Embryonic facial prominence (tissue), 1 donor: ENCODE data around the gene TGM2.

Source experiments
- DNase-seq: peaks from one replicate; pipeline ENCODE4 v3.0.0-alpha.2; 2016; ENCODE audit errors: extremely low spot score

The TGM2 gene

GRCh38 chr20:38162149-38162548, 2.9 kb downstream of the TGM2 start:
- no peak for DNase-seq

GRCh38 chr20:38161412-38161774, 3.7 kb downstream of the TGM2 start:
- DNase-seq, result no peak

GRCh38 chr20:38159957-38160756, 4.9 kb downstream of the TGM2 start:
- no peak for DNase-seq

GRCh38 chr20:38159566-38159956, 5.5 kb downstream of the TGM2 start:
- DNase-seq, result no peak

GRCh38 chr20:38158701-38159351, 6.2 kb downstream of the TGM2 start:
- no peak for DNase-seq

GRCh38 chr20:38157635-38158495, 7.2 kb downstream of the TGM2 start:
- DNase-seq, result no peak

- no peak for DNase-seq
Observed at GRCh38 chr20:38156888-38157634, 8.0 kb downstream of the TGM2 start.

- no peak for DNase-seq
Observed at GRCh38 chr20:38156280-38156679, 8.8 kb downstream of the TGM2 start.

GRCh38 chr20:38155811-38156210, 9.3 kb downstream of the TGM2 start:
- no peak for DNase-seq

GRCh38 chr20:38153401-38153800, 11.7 kb downstream of the TGM2 start:
- DNase-seq, result no peak

- DNase-seq, result no peak
Observed at GRCh38 chr20:38152621-38153221, 12.3 kb downstream of the TGM2 start.

GRCh38 chr20:38152175-38152620, 12.9 kb downstream of the TGM2 start:
- no peak for DNase-seq

- DNase-seq, result no peak
Observed at GRCh38 chr20:38151455-38151854, 13.6 kb downstream of the TGM2 start.

GRCh38 chr20:38150335-38151170, 14.5 kb downstream of the TGM2 start:
- DNase-seq, result no peak

GRCh38 chr20:38148328-38149102, 16.6 kb downstream of the TGM2 start:
- no peak for DNase-seq

GRCh38 chr20:38147751-38148150, 17.3 kb downstream of the TGM2 start:
- no peak for DNase-seq

GRCh38 chr20:38147163-38147562, 17.9 kb downstream of the TGM2 start:
- no peak for DNase-seq

- DNase-seq, result no peak
Observed at GRCh38 chr20:38146628-38147027, 18.4 kb downstream of the TGM2 start.

GRCh38 chr20:38146156-38146555, 18.9 kb downstream of the TGM2 start:
- DNase-seq, result no peak

GRCh38 chr20:38145729-38146075, 19.4 kb downstream of the TGM2 start:
- DNase-seq, result no peak
